Muscle layer of colon (tissue), 2 donors: ENCODE data around the gene PDZD7.
A peak's percentile ranks its signal among the peaks of the same experiment; 100 is the strongest.
"Not testable (repeated sequence)": the region's sequence is repeated elsewhere in the genome, so short reads cannot be mapped to it uniquely, and the experiment has no call there.

Experiments
- H3K27ac ChIP-seq: one replicate; pipeline ENCODE4 v1.7.0; 2013; ENCODE audit warnings: low read depth, mild to moderate bottlenecking, low read length, moderate library complexity
- H3K27me3 ChIP-seq, 2 donors: one replicate each; pipeline ENCODE4 v1.7.0; 2013; ENCODE audit warnings: low read length in 2 of 2, mild to moderate bottlenecking in 2 of 2; ENCODE audit not compliant: insufficient read depth in 2 of 2, control insufficient read depth in 1 of 2
- H3K36me3 ChIP-seq: one replicate; pipeline ENCODE4 v1.7.0; 2013; ENCODE audit warnings: mild to moderate bottlenecking, low read length; ENCODE audit not compliant: insufficient read depth
- H3K4me1 ChIP-seq: one replicate; pipeline ENCODE4 v1.7.0; 2013; ENCODE audit warnings: mild to moderate bottlenecking, low read length; ENCODE audit not compliant: insufficient read depth
- H3K4me3 ChIP-seq, 2 donors: one replicate each; pipeline ENCODE4 v1.7.0; 2013; ENCODE audit warnings: low read length in 2 of 2, low read depth in 1 of 2, mild to moderate bottlenecking in 1 of 2, moderate library complexity in 1 of 2
- H3K9ac ChIP-seq: one replicate; pipeline ENCODE4 v1.7.0; 2013; ENCODE audit warnings: low read length
- H3K9me3 ChIP-seq: one replicate; pipeline ENCODE4 v1.7.0; 2013; ENCODE audit warnings: mild to moderate bottlenecking, low read length
- donor health status: abdominal sarcoma.
- donor health status: Adenocarcinoma of cecum.

PDZD7 gene

DNA sequence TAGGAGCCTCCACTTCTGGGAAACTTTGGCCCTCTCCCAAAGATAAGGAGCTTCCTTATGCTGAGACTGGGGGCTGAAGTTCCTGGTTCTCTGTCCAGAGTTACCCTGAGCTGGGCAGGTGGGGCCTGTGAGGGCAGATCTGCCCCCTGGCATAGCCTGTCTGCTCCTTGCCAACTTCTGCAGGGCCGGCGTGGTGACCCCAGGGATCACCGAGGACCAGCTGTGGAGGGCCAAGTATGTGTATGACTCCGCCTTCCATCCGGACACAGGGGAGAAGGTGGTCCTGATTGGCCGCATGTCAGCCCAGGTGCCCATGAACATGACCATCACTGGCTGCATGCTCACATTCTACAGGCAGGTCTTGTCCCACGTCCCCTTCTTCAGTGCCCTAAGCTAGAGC, 4.4 kb upstream of the PDZD7 start:
- peaks cover 51% of the 10 kb centered on the region for H3K36me3 ChIP-seq
- no peaks in the 10 kb centered on the region for H3K9me3 ChIP-seq

DNA sequence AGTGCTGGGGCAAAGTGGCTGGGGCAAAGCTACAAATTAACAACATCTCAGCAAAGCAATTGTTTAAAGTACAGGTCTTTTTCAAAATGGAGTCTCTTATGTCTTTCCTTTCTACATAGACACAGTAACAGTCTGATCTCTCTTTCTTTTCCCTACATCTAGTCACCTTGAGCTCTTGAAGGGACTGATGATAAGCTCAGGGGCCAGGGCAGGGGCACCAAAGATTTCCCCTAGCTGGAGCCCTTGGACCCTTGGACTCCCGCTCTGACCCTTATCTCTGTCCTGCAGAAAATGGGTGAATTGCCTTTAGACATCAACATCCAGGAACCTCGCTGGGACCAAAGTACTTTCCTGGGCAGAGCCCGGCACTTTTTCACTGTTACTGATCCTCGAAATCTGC, 3.5 kb upstream of the PDZD7 start:
- not testable (repeated sequence) for H3K4me3 ChIP-seq, H3K27me3 ChIP-seq, H3K9me3 ChIP-seq, H3K27ac ChIP-seq, H3K9ac ChIP-seq
- H3K36me3 ChIP-seq, result peaks cover 47% of the 10 kb centered on the region
- peaks cover 17% of the 10 kb centered on the region for H3K4me1 ChIP-seq

More for the DNA sequence above, 4.4 kb upstream of the PDZD7 start:
- H3K4me1 ChIP-seq, result peaks cover 16% of the 10 kb centered on the region
- H3K27ac ChIP-seq, result no peak overlapping the region
- no peak overlapping the region for H3K9ac ChIP-seq
- H3K4me3 ChIP-seq, result no peak overlapping the region
- no peaks in the 10 kb centered on the region for H3K27me3 ChIP-seq

DNA sequence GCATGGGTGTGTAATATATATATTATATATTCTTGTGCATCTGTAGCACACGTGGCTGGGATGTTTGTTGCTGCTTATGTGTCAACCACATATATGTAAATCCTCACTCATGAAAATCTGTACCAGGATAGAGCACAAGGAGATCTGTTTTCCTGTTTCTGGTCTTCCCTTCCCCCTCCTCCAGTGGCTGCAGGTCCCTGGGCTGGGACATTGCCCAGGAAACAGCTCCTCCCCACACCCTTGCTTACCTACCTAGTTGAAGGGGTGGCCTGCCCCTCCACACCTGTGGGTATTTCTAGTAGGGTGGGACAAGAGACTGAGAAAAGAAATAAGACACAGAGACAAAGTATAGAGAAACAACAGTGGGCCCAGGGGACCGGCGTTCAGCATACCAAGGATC, 2.3 kb upstream of the PDZD7 start:
- Histone ChIP-seq H3K9me3 (no peaks in the 10 kb centered on the region), H3K4me1 (peaks cover 17% of the 10 kb centered on the region), H3K27me3 (no peaks in the 10 kb centered on the region), H3K9ac (no peak overlapping the region), H3K36me3 (peaks cover 36% of the 10 kb centered on the region), H3K27ac (peak overlapping the region; percentile 95), H3K4me3 (peak overlapping the region; percentile 66 to 95)

DNA sequence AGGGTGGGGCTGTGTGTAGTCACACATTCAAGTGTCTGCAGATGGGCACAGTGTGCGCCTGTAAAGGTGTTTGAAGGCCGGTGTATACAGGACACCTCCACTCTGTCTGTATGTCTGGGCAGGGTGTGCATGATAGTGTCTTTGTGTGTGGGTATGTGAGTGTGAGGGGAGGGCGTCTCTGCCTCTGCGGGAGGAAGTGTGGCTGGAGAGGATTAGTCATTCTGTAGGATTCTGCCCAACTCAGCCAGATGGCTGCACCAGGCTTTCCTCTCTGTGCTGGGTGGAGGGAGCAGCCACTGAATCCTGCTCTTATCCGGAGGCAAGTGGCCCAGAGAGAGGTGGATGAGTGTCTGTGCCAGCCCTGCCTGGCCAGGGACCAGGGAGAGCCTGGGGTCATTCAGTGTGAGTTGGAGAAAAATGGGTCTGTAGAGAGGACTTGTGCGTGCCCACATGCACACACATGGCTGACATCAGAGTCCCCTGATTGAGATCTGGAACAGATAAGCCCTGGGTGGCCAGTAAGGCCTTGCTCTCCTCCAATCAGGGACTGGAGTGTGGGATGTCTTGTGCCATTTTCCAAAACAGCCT, 1.8 kb upstream of the PDZD7 start:
- H3K4me3 ChIP-seq, result peak overlapping the region; percentile 66 to 95
- peaks cover 30% of the 10 kb centered on the region for H3K36me3 ChIP-seq
- H3K4me1 ChIP-seq, result peaks cover 17% of the 10 kb centered on the region
- H3K9me3 ChIP-seq, result no peaks in the 10 kb centered on the region
- H3K27me3 ChIP-seq, result no peaks in the 10 kb centered on the region
- peak overlapping the region; percentile 95 for H3K27ac ChIP-seq
- peak overlapping the region; percentile 79 for H3K9ac ChIP-seq

DNA sequence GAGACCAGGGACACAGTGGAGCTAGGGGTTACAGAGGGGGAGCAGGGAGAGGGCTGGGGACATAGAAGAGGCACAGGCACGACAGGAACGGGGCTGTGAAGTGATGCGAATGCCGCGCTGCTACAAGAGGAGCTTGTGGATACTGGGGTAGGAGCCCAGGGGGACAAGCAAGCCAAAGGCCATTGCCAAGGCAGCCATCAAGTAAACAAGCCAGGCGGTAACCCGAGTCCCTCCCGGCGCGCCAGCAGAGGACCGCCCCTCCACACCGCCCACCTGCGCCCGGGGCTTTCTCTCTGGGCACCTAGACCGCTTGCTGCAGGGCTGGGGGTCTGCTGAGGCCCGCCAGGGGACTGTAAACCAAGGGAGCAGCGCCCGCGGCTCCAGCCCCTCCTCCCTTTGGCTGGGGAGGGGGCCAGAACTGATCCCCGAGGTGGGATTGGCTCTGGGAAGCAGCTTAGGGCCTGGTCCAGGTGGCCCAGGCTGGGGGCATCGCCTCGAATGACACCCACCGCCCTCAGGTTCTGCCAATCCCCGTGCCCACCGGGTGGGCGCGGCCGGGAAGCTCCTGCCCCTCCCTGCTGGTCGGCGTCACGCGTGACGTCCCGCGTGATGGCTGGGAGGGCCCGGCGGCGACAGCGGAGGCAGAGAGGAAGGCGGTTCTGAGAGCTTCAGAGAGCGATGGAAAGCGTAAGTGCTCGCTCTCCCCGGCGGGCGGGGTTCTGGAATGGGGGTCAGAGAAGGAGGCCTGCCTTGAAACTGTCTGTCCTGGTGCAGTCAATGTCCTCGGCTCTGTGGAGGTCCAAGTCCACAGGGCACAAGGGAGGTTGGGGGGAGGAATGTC, 1.1 kb upstream of the PDZD7 start:
- Histone ChIP-seq H3K9me3 (no peaks in the 10 kb centered on the region), H3K4me1 (peaks cover 17% of the 10 kb centered on the region), H3K27me3 (no peaks in the 10 kb centered on the region), H3K36me3 (peaks cover 23% of the 10 kb centered on the region), H3K4me3 (peak overlapping the region; percentile 66 to 95), H3K9ac (peak overlapping the region; percentile 79), H3K27ac (peak overlapping the region; percentile 95)

DNA sequence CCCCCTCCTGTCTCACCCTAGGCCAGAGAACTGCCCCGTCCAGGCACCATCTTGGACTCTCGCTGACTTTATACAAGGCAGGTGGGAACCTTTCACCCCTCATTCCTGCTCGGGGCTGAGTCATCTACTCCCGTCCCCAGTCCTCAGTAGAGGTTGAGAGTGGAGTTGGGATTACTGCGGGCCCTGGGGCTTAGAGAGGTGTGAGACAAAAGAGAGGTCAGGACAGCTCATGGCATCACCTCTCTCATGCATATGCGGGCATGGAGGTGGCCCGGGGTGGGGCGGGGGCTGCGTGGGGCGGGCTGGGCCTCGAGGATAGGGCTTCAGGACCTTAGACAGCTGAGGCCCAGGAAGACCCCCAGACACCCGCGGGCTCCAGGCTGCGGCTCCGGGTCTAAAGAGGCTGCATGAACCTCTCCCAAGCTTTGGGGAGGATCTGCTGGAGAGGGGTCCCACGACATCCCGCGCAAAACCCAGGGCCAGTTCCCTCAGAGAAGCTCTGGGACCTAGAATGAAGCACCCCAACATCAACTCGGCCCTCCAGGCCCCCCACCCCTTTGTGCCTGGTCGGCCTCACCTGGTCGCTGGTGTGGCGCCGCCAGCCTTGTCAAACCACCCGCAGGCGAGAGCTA, 317 bp downstream of the PDZD7 start:
- peaks cover 17% of the 10 kb centered on the region for H3K4me1 ChIP-seq
- peak overlapping the region; percentile 66 to 95 for H3K4me3 ChIP-seq
- peaks cover 9% of the 10 kb centered on the region for H3K36me3 ChIP-seq
- H3K9me3 ChIP-seq, result no peaks in the 10 kb centered on the region
- H3K9ac ChIP-seq, result peak overlapping the region; percentile 79
- H3K27me3 ChIP-seq, result no peaks in the 10 kb centered on the region
- no peak overlapping the region for H3K27ac ChIP-seq

DNA sequence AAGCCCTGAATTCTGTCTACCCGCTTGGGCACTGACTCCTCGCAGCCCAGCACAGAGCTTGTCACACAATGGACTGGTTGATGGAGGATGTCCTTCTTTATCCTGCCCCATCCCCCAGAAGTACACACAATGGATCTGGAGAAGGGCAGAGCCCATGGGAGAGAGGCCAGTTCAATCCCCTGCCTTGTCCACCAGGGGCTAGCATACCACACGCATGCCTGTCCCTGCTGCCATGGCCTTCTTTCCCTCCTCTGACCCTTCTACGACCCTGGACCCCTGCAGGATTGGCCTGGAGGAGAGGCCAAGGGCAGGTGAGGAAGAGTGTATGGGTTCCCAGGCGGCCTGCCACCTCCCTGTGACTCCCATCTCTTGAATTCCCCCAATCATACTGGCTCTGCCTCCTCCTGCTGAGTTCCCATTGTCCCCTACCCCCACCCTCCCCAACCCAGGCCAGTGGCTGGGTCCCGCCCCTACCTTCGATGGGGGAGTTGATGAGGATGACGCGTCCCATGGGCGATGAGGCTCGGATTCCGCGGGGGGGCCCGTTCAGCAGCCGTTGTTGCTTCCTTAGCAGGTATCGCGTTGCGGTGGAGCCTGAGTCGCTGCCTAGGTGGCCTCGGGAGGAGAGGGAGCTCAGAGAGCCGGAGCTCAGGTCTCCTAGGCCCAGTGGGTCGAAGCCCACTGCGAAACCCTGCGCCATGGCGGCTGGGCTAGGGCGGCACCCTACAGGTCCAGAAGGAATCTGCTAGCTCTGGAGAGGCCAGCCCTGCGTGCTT, 1.2 kb downstream of the PDZD7 start:
- Histone ChIP-seq H3K27ac (no peak overlapping the region), H3K9me3 (no peaks in the 10 kb centered on the region), H3K27me3 (no peaks in the 10 kb centered on the region), H3K4me1 (peaks cover 17% of the 10 kb centered on the region), H3K4me3 (no peak overlapping the region), H3K9ac (no peak overlapping the region), H3K36me3 (peaks cover under 1% of the 10 kb centered on the region)

DNA sequence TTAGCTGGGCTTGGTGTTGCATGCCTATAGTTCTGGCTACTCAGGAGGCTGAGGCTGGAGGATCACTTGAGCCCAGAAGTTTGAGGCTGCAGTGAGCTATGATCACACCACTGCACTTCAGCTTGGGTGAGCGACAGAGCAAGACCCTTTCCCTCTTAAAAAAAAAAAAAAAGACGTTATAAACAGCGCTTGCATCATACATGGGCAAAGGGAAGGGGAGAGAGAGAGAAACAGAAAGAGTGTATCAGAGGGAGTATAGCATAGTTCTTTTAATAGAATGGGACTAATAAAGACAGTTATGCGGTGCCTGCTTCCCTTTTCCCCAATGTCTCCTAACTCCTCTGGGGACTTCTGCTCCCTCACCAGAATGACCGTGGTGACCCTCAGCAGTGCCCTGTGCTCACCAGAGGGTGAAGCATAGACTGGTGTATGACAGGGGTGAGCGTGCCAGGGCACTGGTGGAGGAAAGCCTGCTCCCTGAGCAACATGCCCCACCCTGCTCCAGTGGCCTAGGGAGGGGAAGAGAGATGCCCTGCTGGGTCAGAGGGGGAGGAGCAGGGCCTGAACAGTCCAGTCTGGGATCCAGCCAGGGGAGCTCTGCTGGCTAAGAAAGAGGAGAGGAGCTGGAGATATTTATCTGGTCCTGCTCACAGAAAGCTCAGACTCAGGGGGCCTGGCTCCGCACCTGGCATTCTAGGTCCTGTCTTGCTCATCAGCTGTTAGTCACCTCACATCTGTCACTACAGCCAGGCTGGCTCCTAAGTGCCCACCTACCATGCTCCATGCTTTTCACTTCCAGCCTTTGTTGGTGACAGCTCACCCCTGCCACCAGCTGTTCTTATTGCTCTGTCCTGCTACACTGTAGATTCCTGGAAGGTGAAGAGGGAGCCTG, 2.2 kb downstream of the PDZD7 start:
- no peaks in the 10 kb centered on the region for H3K27me3 ChIP-seq
- H3K9me3 ChIP-seq, result no peaks in the 10 kb centered on the region
- peaks cover 17% of the 10 kb centered on the region for H3K4me1 ChIP-seq
- no peak overlapping the region for H3K9ac ChIP-seq
- H3K27ac ChIP-seq, result no peak overlapping the region
- no peak overlapping the region for H3K4me3 ChIP-seq
- H3K36me3 ChIP-seq, result no peaks in the 10 kb centered on the region

DNA sequence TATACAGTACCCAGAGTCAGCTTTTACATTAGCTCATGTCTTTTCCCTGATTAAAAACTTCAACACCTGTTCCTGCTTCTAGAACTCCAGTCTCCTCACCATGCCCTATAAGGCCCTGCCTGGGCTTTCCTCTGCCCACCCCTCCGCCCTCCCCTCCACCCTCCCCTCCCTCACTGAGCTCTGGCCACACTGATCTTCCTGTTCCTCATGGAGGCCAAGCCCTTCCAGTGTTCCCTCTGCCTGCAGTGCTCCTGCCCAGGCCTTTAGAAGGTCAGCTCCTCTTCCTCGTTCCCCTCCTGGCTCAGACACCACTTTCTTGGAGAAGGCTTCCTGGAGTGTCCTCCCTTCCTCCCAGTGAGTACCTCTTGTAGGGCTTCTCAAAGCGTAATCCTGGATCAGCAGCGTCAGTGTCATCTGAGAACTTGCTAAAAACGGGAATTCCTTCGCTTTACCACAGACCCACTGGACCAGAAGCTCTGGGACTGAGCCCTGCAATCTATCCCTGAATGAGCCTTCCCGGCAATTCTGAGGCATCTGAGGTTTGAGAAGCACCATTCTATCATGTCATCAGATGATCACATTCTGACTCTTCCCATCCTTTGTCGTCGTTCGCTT, 3.7 kb downstream of the PDZD7 start:
- no peak overlapping the region for H3K27ac ChIP-seq
- no peaks in the 10 kb centered on the region for H3K27me3 ChIP-seq
- no peak overlapping the region for H3K4me3 ChIP-seq
- no peaks in the 10 kb centered on the region for H3K9me3 ChIP-seq
- no peaks in the 10 kb centered on the region for H3K36me3 ChIP-seq
- peaks cover 9% of the 10 kb centered on the region for H3K4me1 ChIP-seq
- no peak overlapping the region for H3K9ac ChIP-seq

DNA sequence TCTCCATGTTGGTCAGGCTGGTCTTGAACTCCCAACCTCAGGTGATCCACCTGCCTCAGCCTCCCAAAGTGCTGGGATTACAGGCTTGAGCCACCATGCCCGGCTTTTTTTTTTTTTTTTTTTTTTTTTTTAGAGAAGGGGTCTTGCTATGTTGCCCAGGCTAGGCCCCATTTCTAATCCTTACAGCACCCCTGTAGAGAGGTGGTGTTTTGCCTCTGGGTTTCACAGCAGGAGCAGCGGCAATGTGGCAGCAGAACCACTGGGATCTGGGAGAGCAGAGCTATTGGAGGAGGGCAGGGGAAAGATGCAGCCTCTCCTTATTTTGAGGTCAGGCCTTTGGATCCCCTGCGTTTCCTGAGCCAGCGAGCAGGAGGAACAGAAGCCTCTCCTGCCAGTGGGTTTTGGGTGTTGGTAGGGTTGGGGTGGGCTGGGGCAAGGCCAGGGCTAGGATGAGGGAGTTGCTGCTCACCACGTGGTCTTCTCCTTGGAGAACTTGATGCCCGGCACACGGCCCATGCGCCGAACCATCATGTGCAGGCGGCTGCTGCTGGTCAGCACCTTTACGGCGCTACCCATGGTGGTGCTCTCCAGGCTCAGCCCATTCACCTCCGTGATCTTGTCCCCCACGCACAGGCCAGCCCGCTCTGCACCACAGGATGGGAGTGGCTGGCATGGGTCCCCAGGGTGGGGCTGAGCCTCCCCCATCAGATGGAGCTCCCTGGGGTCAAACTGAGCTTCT, 7.8 kb downstream of the PDZD7 start:
- Histone ChIP-seq H3K4me1 (no peaks in the 10 kb centered on the region), H3K9me3 (no peaks in the 10 kb centered on the region), H3K27ac (no peak overlapping the region), H3K9ac (no peak overlapping the region), H3K36me3 (no peaks in the 10 kb centered on the region), H3K27me3 (peaks cover 0 to 14% of the 10 kb centered on the region in 2 donors), H3K4me3 (no peak overlapping the region)
